ENCODE results near the gene TIMP2. TPM values are rescaled to one million over a fixed set of nuclear protein-coding genes. Genes with fewer than 3 reads are reported as not detected.

Gene TIMP2
- total RNA-seq, 1 experiment from 2014 or later, result 64.8 TPM

DNA sequence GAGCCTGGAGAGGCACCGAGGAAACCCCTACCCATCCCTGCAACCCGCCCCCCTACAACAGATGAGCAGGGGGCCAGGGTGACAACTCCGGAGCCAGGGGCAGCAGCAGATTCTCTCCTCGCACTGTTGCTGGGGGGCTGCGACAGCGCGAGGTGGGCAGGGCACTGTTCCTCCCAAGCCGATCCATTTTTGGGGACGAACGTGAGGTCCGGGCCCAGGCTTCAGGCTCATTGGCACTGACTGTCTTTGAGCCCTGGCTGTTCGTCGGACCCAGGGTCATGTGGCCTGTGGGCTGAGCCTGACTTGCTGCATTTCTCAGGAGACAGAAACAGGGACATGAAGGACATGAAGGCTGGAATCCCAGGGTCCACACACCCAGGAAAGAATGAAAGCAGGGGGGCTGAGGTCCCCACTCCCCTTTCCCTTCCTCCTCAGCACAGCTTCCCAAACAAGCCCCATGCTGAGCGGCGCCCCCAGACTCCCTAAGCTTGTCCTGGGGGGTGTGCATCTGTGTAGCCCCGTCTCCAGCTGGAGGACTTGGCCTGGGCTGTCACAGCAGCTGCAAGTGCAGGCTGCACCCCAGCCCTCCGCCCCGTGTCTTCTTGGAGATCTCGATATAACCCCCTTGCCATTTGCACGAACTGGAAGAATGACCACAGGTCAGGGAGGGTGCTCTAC lies 40.9 kb downstream of the TIMP2 start:
- ChIA-PET CTCF (interaction anchor here (1.0 to 2.9 kb wide), 5 partner anchors 9 to 87 kb away, joined by 3 to 10 read pairs (median 5); no protein-coding TSS in a partner anchor), POLR2A (interaction anchor here (1.3 kb wide), 1 partner anchor 39 kb away, joined by 5 read pairs; no protein-coding TSS in a partner anchor), RAD21 (ENCODE audit: low non-redundant PET in 1 of 2, low total read pairs in 2 of 2, uncharacterized antibody in 2 of 2, unreplicated experiment in 2 of 2) (interaction anchor here in 1 of 2 experiments (0.7 kb wide), 1 partner anchor 39 kb away, joined by 3 read pairs; no protein-coding TSS in a partner anchor)
- H4K20me1 ChIP-seq (ENCODE audit: insufficient read depth), result no peaks in the 10 kb centered on the region
- H3K4me2 ChIP-seq (ENCODE audit: low read length), result peak overlapping the region; percentile 97
- DNase-seq (ENCODE audit: low read depth, low spot score), result no peak
- H2AFZ ChIP-seq (ENCODE audit: low read depth, low read length, poor library complexity, severe bottlenecking), result no peak overlapping the region
- no peak for TF ChIP-seq CBX3 (IDR thresholded peaks at IDR 0.05; ENCODE audit: low read depth)
- peaks cover 23% of the 10 kb centered on the region; the same call in 1 of the 2 replicates for H3K79me2 ChIP-seq (ENCODE audit: insufficient read depth, low read length)
- peaks cover 48 to 83% of the 10 kb centered on the region in 2 experiments for H3K4me1 ChIP-seq (ENCODE audit: control insufficient read depth in 1 of 2, insufficient read depth in 2 of 2, low read length in 2 of 2)
- H3K36me3 ChIP-seq (ENCODE audit: control insufficient read depth in 1 of 2, insufficient read depth in 2 of 2, low read length in 2 of 2), result no peaks in the 10 kb centered on the region
- H3K27ac ChIP-seq (ENCODE audit: low read depth, low read length), result peak overlapping the region; percentile 95
- H3K27me3 ChIP-seq (ENCODE audit: insufficient read depth, low read length), result no peaks in the 10 kb centered on the region
- no peak; the same call in 1 of the 2 replicates for ATAC-seq
- peak overlapping the region; percentile 82 for H3K9ac ChIP-seq (ENCODE audit: low read length)
- intact Hi-C loops (cut with micrococcal nuclease), result no loop called here
- peak overlapping the region; percentile 41 to 54 for H3K4me3 ChIP-seq (replicated peaks in 1 of 2; ENCODE audit: low read depth in 1 of 2, low read length in 2 of 2)
- H3K9me3 ChIP-seq (ENCODE audit: control insufficient read depth in 1 of 2, insufficient read depth in 1 of 2, low read depth in 1 of 2, low read length in 2 of 2), result no peaks in the 10 kb centered on the region
- no peaks in the 10 kb centered on the region for H3K9me2 ChIP-seq (ENCODE audit: insufficient read depth)
- BruUV-seq (replicated peaks), result TSS peak; percentile 84

GRCh38 chr17:78883533-78884131 lies 41.6 kb downstream of the TIMP2 start:
- Histone ChIP-seq H3K9ac (ENCODE audit: low read length) (peak overlapping the region; percentile 82), H3K4me2 (ENCODE audit: low read length) (peak overlapping the region; percentile 97), H3K79me2 (ENCODE audit: insufficient read depth, low read length) (peaks cover 23% of the 10 kb centered on the region; the same call in 1 of the 2 replicates), H3K9me3 (ENCODE audit: control insufficient read depth in 1 of 2, insufficient read depth in 1 of 2, low read depth in 1 of 2, low read length in 2 of 2) (no peaks in the 10 kb centered on the region), H2AFZ (ENCODE audit: low read depth, low read length, poor library complexity, severe bottlenecking) (no peak overlapping the region), H3K9me2 (ENCODE audit: insufficient read depth) (no peaks in the 10 kb centered on the region), H3K4me1 (ENCODE audit: control insufficient read depth in 1 of 2, insufficient read depth in 2 of 2, low read length in 2 of 2) (peaks cover 48 to 82% of the 10 kb centered on the region in 2 experiments), H4K20me1 (ENCODE audit: insufficient read depth) (no peaks in the 10 kb centered on the region), H3K36me3 (ENCODE audit: control insufficient read depth in 1 of 2, insufficient read depth in 2 of 2, low read length in 2 of 2) (no peaks in the 10 kb centered on the region), H3K27me3 (ENCODE audit: insufficient read depth, low read length) (no peaks in the 10 kb centered on the region), H3K4me3 (replicated peaks in 1 of 2; ENCODE audit: low read depth in 1 of 2, low read length in 2 of 2) (peak overlapping the region; percentile 41 to 54), H3K27ac (ENCODE audit: low read depth, low read length) (peak overlapping the region; percentile 95)
- POLR2A ChIA-PET, result interaction anchor here (1.3 kb wide), 1 partner anchor 40 kb away, joined by 5 read pairs; no protein-coding TSS in a partner anchor
- CTCF ChIA-PET, result interaction anchor here (1.0 to 1.3 kb wide), 4 partner anchors 9 to 88 kb away, joined by 3 to 9 read pairs (median 4); no protein-coding TSS in a partner anchor
- DNase-seq (ENCODE audit: low read depth, low spot score) (peak; percentile 72), ATAC-seq (peak; percentile 68)
- intact Hi-C loops (cut with micrococcal nuclease), result no loop called here
- RAD21 ChIA-PET (ENCODE audit: low non-redundant PET in 1 of 2, low total read pairs in 2 of 2, uncharacterized antibody in 2 of 2, unreplicated experiment in 2 of 2), result interaction anchor here in 1 of 2 experiments (0.7 kb wide), 1 partner anchor 40 kb away, joined by 3 read pairs; no protein-coding TSS in a partner anchor
- no TSS peak for BruUV-seq (replicated peaks)
- TF ChIP-seq, protein P1, sequence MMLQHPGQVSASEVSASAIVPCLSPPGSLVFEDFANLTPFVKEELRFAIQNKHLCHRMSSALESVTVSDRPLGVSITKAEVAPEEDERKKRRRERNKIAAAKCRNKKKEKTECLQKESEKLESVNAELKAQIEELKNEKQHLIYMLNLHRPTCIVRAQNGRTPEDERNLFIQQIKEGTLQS (IDR thresholded peaks at IDR 0.05), result no peak
- TF ChIP-seq, protein P2, sequence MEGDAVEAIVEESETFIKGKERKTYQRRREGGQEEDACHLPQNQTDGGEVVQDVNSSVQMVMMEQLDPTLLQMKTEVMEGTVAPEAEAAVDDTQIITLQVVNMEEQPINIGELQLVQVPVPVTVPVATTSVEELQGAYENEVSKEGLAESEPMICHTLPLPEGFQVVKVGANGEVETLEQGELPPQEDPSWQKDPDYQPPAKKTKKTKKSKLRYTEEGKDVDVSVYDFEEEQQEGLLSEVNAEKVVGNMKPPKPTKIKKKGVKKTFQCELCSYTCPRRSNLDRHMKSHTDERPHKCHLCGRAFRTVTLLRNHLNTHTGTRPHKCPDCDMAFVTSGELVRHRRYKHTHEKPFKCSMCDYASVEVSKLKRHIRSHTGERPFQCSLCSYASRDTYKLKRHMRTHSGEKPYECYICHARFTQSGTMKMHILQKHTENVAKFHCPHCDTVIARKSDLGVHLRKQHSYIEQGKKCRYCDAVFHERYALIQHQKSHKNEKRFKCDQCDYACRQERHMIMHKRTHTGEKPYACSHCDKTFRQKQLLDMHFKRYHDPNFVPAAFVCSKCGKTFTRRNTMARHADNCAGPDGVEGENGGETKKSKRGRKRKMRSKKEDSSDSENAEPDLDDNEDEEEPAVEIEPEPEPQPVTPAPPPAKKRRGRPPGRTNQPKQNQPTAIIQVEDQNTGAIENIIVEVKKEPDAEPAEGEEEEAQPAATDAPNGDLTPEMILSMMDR (IDR thresholded peaks at IDR 0.05 in 2 of 3, conservative IDR thresholded peaks at IDR 0.05 in 1 of 3; ENCODE audit: borderline replicate concordance in 1 of 3, insufficient read depth in 1 of 3, low read depth in 2 of 3, low read length in 2 of 3), result 0 out of 6 replicates have a peak, but pooled peaks of 1 of the 3 experiments have one; percentile 15
- TF ChIP-seq, protein P3, sequence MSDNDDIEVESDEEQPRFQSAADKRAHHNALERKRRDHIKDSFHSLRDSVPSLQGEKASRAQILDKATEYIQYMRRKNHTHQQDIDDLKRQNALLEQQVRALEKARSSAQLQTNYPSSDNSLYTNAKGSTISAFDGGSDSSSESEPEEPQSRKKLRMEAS (IDR thresholded peaks at IDR 0.05), result peak; percentile 69; the same call in 1 of the 2 replicates
- TF ChIP-seq EGR1 (IDR thresholded peaks at IDR 0.05; ENCODE audit: low read depth), result no peak
- TF ChIP-seq SRF (IDR thresholded peaks at IDR 0.05; ENCODE audit: low read depth), result no peak
- TF ChIP-seq ZNF274 (IDR thresholded peaks at IDR 0.05; ENCODE audit: low read depth, low read length), result no peak
- TF ChIP-seq YY1 (IDR thresholded peaks at IDR 0.05; ENCODE audit: extremely low read depth, insufficient replicate concordance, low read depth, low read length), result peak; percentile 31
- TF ChIP-seq ELF1 (IDR thresholded peaks at IDR 0.05; ENCODE audit: borderline replicate concordance, low read depth), result no peak
- TF ChIP-seq POLR2A (IDR thresholded peaks at IDR 0.05; ENCODE audit: borderline replicate concordance, extremely low read depth, insufficient read depth, insufficient read length), result no peak
- peak; percentile 70; the same call in 1 of the 2 replicates for TF ChIP-seq FOSL1 (IDR thresholded peaks at IDR 0.05; ENCODE audit: low read depth)
- TF ChIP-seq EZH2phosphoT487 (IDR thresholded peaks at IDR 0.05; ENCODE audit: borderline replicate concordance), result no peak
- TF ChIP-seq SP1 (IDR thresholded peaks at IDR 0.05; ENCODE audit: low read depth), result peak; percentile 45
- no peak; the same call in 1 of the 2 replicates for TF ChIP-seq SIN3A (IDR thresholded peaks at IDR 0.05; ENCODE audit: low read depth)
- peak; percentile 57 for TF ChIP-seq JUND (IDR thresholded peaks at IDR 0.05)

Measured in HCT116 (cell line).